Central memory CD4-positive, alpha-beta T cell (primary cell): ENCODE results near the gene HEXA.

Experiments
- DNase-seq: peaks from one replicate; pipeline ENCODE4 v3.0.0; 2022

HEXA gene

DNA sequence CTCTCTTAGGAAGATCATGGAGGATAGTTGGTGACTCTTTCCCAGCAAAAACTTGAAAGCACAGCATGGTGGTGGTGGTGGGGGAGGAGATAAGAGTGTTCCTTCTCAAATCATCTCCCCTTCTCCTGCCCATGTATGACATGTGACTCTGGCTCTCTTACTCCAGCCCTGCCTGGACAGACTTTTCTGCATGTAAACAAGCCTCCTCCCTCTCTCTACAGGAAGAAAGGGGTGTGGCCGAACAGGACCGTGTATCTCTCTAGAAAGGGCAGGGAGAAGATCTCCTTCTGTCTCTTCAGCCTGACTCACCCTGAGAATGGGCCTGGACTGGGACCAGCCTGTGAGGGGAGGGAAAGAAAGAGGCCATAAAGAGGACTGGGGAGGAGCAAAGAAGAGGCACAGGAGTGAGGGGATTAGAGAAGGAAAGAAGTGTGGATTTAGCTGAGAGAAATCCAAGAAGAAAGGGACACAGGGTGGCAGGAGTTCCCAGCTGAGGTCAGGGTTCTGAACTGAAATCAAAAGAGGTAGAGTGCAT is 57.3 kb downstream of the HEXA start:
- DNase-seq = no peak

DNA sequence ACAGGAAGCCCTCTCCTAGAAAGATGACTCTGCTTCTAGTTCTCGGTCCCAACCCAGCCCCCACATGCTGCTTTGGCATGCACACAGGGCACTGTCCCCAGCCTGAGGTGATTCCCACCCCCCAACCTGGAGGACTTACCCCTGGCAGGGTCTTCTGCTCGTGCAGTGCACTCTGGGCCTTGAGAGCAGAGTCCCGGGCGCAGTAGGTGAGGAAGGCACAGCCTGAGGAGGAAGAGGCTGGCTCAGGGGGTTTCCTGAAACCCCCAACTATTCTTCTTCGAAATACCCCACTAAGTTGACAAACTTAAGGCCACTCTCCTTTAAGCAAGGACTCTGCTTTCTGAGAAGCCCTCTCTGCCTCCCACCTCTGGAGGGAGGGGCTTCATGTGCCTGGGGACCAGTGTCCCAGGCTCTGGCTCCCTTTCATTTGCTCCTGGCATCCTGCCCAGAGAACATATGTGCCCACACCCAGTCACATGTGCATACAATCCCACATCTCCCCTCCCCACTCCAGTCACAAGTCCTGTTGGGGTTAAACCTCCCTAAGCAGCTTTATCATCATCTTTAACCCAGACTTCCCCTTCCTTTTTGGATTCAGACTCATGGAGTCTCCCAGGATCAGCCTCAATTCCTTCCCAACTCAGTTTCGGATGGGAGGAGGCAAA is 60.0 kb downstream of the HEXA start:
- no peak for DNase-seq

DNA sequence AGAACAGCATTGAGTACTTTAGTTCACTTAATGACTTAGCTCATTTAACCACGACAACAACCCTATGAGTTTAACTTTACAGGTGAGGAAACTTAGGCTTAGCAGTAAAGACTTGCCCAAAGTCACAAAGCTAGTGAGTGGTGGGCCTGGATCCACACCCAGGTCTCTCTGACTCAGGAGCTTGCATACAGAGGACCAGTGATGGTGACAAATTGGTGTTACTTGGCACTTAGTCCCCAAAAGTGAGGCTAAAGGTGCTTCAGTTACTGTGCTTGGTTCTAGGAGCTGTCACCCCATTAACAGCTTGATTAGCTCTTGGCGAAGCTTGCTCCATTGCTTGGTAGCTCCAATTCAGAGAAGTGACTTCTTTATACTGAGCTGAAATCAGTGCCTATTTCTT is 61.9 kb downstream of the HEXA start:
- no peak for DNase-seq

DNA sequence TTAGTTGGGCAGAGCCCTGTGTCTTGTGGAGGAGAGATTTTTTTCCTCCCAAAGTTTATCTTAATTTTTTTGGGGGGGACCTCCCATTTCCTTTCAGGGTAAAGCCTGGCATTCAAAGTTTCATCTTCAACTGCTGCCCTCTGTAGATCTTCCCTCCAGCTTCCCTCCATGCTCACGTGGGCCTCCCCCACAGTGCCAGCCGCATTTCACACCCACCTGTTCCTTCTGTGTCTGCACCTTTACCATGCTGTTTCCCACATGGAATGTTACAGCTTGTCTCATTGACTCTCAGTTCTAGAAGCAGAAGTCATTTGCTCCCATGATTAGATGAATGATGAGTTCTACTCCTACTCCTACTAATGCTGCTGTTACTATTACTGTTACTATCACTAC is 62.4 kb downstream of the HEXA start:
- DNase-seq = no peak

DNA sequence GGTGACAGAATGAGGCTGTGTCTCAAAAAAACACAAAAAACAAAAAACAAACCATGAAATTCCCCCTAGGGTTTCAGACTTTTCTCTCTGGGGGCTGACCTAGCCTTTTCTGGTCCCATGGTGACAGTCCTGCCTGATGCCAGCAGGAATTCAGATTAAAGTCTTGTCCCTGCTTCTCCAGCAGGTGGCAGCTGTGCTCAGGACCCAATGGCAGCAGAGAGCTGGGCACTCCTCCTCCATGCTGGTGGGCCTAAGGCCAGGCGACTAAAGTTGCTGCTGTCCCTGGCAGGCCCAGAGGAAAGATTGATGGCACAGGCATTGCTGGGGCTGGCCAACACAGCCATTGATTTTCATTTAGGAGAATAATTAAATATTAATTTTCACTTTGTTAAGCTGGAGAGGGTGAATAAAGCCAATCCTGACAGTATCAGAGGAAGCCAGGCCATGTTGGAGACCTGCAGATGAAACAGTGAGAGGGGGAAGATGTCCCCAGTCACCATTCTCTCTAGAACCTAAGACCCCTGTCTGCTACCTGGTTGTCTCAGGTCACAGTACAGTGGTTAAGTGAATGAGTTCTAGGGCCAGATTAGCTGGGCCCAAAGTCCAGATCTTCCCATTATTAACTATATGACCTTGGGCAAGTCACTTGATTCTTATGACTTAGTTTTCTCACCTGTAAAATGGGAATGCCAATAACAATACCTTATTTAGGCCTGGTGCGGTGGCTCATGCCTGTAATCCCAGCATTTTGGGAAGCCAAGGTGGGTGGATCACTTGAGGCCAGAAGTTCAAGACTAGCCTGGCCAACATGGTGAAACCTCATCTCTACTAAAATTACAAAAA is 63.0 kb downstream of the HEXA start:
- DNase-seq = peak; percentile 48

DNA sequence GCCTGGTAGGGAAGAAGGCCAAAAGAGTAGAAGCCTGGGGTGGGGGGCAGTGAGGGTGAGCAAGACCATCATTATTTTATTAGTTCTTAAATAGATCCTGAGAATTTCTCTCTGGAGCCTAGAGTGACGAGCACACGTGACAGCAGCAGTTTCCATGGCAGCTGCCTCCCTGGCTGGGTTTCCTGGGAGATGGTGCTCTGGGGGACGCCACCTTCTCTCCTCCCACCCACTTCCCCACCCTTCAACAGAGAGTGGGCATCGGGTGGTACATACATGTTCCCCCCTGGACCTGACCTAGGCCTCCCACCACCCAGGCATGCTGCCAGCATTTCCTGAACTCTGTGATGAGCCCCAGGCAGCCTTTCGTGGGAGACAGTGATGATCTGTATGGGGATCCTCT is 68.8 kb downstream of the HEXA start:
- DNase-seq = no peak

DNA sequence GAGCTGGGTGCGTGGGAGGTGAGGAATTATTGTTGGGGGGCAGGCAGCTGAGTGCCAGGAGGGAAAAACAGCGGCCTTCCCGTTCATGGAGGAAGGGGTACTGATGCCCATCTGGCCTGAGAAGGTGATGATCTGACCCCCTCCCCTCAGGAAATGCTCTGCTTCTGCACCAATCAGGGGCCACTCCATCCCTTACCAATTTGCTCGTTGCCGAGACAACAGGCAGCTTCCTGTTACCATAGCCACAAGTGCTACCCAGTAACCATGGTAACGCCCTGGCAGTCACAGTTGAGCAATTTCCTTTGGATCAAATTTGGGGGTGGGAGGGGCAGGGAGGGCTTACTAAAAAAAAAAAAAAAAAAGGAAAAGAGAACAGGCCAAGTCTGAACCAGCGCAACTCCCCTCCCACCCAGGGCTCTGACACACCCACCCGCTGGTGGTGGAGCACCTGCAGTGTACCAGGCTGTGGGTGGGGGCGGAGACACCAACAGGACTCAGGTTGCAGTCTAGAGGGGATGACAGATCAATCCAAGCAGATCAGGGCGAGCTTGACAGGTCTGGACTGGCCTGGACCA is 69.5 kb downstream of the HEXA start:
- DNase-seq = peak; percentile 73

DNA sequence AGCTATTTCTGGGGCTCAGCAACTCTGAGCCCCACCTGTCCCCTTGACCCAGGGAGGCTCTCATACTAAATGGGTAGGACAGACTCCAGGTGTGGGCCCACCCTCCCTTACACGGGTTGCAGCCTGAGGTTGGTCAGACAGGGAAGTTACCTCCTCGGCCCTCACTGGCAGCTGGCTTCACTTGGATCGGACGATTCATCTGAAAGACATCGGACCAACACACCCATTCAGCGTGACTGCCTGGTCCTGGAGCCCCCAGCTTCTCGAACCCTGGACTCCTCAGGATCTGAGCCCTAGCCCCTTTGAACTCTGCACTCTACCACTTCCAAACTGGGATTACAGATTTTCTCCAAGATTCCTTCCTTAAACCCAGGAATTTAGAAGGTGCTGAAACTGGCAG is 71.2 kb downstream of the HEXA start:
- DNase-seq = no peak

DNA sequence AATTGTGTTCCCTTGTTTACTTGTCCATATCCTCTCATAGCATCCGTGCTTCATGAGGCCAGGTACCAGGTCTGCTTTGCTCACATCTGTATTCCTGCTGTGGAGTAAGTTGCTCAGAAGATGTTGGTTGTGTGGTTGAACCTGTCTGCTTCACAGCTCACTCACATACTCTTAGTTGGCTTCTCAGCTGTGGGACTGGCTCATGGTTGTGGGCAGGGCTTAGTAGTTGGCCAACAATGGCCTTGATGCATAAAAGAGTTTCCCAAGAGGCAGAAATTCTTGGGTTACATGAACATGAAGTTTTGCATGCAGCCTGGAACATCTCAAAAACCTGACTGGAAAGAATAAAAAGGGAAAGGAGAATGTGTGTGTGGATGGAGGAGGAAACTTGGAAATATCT is 72.9 kb downstream of the HEXA start:
- DNase-seq = no peak
